ENCODE data around the gene CABLES2. TPM values are rescaled to one million over a fixed set of nuclear protein-coding genes. Genes with fewer than 3 reads are reported as not detected.
"Not testable (repeated sequence)": the region's sequence is repeated elsewhere in the genome, so short reads cannot be mapped to it uniquely, and the experiment has no call there.

The CABLES2 gene
- total RNA-seq, 6 experiments from 2014 or later = 1.4 to 2.9 (median 2.5) TPM

- TF ChIP-seq CTCF (IDR thresholded peaks at IDR 0.05) (no peak), POLR2A (IDR thresholded peaks at IDR 0.05) (no peak)
- Histone ChIP-seq H3K27ac (no peak overlapping the region), H3K4me1 (peaks cover 0 to 24% (median 5%) of the 10 kb centered on the region in 4 donors), H3K4me3 (no peak overlapping the region), H3K36me3 (no peaks in the 10 kb centered on the region), H3K9me3 (no peaks in the 10 kb centered on the region), H3K27me3 (no peaks in the 10 kb centered on the region)
- DNase-seq = no peak
- intact Hi-C loops (cut with DNase I) = loop anchor here (5.0 kb wide), 2 partner anchors 70 to 75 kb away; partner anchors contain the start of gene ADRM1 (in 1 of the 2)
- WGBS (ENCODE audit: insufficient coverage, low coverage, low lambda C conversion rate, missing lambda C conversion rate) = no CpG with 5 or more reads among the region's 15 CpGs
- ATAC-seq = peak in 1 of 4 donors; percentile 47
These were observed 29.4 kb downstream of the CABLES2 start for GRCh38 chr20:62377615-62378178.

DNA sequence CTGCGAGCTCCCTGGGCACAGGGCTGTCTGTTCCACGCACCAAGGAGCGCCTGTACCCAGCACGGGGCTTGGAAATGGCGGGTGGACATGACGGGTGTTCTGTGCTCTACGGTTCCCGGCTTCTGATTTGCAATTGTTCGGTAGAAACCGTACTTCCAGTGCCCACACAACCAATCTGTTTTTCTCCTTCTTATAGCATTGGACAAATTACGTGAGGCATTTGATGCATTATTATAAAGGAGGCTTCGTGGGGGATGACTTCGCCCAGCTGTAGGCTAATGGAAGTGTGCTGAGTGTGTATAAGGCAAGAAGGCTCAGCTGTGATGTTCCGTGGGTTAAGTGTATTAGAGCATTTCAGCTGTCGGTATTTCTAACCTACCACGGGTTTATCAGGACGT, 30.0 kb downstream of the CABLES2 start:
- no peak overlapping the region for H3K27ac ChIP-seq
- ATAC-seq (no peak), DNase-seq (no peak)
- TF ChIP-seq CTCF (IDR thresholded peaks at IDR 0.05) = no peak
- TF ChIP-seq POLR2A (IDR thresholded peaks at IDR 0.05) = no peak
- no peaks in the 10 kb centered on the region for H3K27me3 ChIP-seq
- no peaks in the 10 kb centered on the region for H3K9me3 ChIP-seq
- H3K4me3 ChIP-seq = no peak overlapping the region
- intact Hi-C loops (cut with DNase I) = loop anchor here (5.0 kb wide), 2 partner anchors 70 to 75 kb away; partner anchors contain the start of gene ADRM1 (in 1 of the 2)
- 84% methylated on average over 6 of the region's 17 CpGs for WGBS (ENCODE audit: insufficient coverage, low coverage, low lambda C conversion rate, missing lambda C conversion rate)
- H3K36me3 ChIP-seq = no peaks in the 10 kb centered on the region
- H3K4me1 ChIP-seq = peaks cover 0 to 24% (median 5%) of the 10 kb centered on the region in 4 donors

- Histone ChIP-seq H3K4me3 (peak overlapping the region in 2 of 3 donors; percentile 22 to 41), H3K27ac (peak overlapping the region in 1 of 3 donors; percentile 49), H3K27me3 (no peaks in the 10 kb centered on the region), H3K36me3 (no peaks in the 10 kb centered on the region), H3K9me3 (no peaks in the 10 kb centered on the region), H3K4me1 (peaks cover 0 to 26% (median 5%) of the 10 kb centered on the region in 4 donors)
- TF ChIP-seq POLR2A (IDR thresholded peaks at IDR 0.05) (no peak), CTCF (IDR thresholded peaks at IDR 0.05) (peak; percentile 66 to 81 (median 72))
- DNase-seq (peak; percentile 79 to 82 (median 79)), ATAC-seq (peak; percentile 90 to 95 (median 92))
- intact Hi-C loops (cut with DNase I) = loop anchor here (5.0 kb wide), 2 partner anchors 69 to 74 kb away; partner anchors contain the start of gene ADRM1 (in 1 of the 2)
- WGBS (ENCODE audit: insufficient coverage, low coverage, low lambda C conversion rate, missing lambda C conversion rate) = 39% methylated on average over 8 of the region's 26 CpGs
These were observed 30.7 kb downstream of the CABLES2 start for GRCh38 chr20:62376112-62377063.

- intact Hi-C loops (cut with DNase I) = loop anchor here (5.0 kb wide), 2 partner anchors 67 to 72 kb away; partner anchors contain the start of gene ADRM1 (in 1 of the 2)
- Histone ChIP-seq H3K9me3 (no peaks in the 10 kb centered on the region), H3K36me3 (no peaks in the 10 kb centered on the region), H3K27ac (no peak overlapping the region), H3K4me3 (no peak overlapping the region), H3K4me1 (peaks cover 0 to 45% (median 14%) of the 10 kb centered on the region in 4 donors), H3K27me3 (no peaks in the 10 kb centered on the region)
- TF ChIP-seq CTCF (IDR thresholded peaks at IDR 0.05) (no peak), POLR2A (IDR thresholded peaks at IDR 0.05) (no peak)
- DNase-seq = no peak
- 25% methylated on average over 11 of the region's 24 CpGs for WGBS (ENCODE audit: insufficient coverage, low coverage, low lambda C conversion rate, missing lambda C conversion rate)
- no peak for ATAC-seq
These were observed 32.5 kb downstream of the CABLES2 start for GRCh38 chr20:62374331-62375152.

DNA sequence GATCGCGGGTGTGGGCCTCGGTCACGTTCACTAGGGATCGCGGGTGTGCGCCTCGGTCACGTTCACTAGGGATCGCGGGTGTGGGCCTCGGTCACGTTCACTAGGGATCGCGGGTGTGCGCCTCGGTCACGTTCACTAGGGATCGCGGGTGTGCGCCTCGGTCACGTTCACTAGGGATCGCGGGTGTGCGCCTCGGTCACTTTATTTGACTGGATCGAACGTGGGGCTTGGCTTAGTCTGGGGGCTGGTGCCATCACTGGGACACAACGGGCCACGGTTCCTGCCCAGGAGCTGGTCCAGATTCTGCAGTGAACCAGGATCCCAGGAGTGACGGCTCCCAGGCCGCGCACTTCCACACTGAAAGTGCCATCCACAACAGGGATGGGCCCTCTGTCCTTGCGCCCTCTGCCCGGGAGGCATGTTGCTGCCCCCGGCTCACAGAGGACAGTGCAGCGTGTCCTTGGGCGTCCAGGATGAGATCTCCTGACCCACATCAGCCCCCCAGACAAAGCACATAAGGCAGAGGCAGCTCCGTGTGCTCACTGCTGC, 33.4 kb downstream of the CABLES2 start:
- peaks cover 0 to 53% (median 18%) of the 10 kb centered on the region in 4 donors for H3K4me1 ChIP-seq
- H3K9me3 ChIP-seq; ATAC-seq; H3K27me3 ChIP-seq; DNase-seq; intact Hi-C loops (cut with DNase I); H3K4me3 ChIP-seq; H3K27ac ChIP-seq; H3K36me3 ChIP-seq: not testable (repeated sequence)
- 79% methylated on average over 7 of the region's 40 CpGs for WGBS (ENCODE audit: insufficient coverage, low coverage, low lambda C conversion rate, missing lambda C conversion rate)
